Measurements from ENCODE around the gene SRSF7. TPM values are rescaled to one million over a fixed set of nuclear protein-coding genes. Genes with fewer than 3 reads are reported as not detected.

Gene SRSF7
- total RNA-seq, 1 donor from 2014 or later = 67.5 TPM

DNA sequence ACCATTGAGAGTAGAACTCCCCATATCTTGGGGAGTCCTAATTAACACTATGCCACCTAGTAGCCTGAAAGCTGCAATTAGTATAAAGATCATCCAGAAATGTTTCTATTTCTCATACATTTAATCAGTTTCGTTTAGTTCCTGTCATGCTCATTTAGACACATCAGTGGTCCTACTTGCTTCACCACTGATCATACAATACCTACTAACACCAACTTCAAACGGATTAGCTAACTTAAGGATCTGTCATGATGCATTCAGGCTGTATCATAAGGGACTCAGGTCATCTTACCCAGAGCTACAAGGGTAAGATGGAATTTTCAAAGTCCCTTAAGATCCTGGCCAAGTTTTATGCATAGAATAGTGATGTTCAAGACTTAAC is 6.8 kb downstream of the SRSF7 start:
- H3K36me3 Mint-ChIP-seq (ENCODE audit: low read depth) = peaks cover 42% of the 10 kb centered on the region
- H3K27ac Mint-ChIP-seq (ENCODE audit: unreplicated experiment) = no peak overlapping the region
- H3K4me1 Mint-ChIP-seq (ENCODE audit: low read depth) = peaks cover 28% of the 10 kb centered on the region
- no peak overlapping the region for H3K4me3 Mint-ChIP-seq (ENCODE audit: unreplicated experiment)
- H3K27me3 Mint-ChIP-seq (ENCODE audit: low read depth) = no peaks in the 10 kb centered on the region
- TF ChIP-seq CTCF (IDR thresholded peaks at IDR 0.05) = no peak
- no peak for DNase-seq (ENCODE audit: low spot score)
- H3K9me3 Mint-ChIP-seq (ENCODE audit: low read depth) = no peaks in the 10 kb centered on the region

DNA sequence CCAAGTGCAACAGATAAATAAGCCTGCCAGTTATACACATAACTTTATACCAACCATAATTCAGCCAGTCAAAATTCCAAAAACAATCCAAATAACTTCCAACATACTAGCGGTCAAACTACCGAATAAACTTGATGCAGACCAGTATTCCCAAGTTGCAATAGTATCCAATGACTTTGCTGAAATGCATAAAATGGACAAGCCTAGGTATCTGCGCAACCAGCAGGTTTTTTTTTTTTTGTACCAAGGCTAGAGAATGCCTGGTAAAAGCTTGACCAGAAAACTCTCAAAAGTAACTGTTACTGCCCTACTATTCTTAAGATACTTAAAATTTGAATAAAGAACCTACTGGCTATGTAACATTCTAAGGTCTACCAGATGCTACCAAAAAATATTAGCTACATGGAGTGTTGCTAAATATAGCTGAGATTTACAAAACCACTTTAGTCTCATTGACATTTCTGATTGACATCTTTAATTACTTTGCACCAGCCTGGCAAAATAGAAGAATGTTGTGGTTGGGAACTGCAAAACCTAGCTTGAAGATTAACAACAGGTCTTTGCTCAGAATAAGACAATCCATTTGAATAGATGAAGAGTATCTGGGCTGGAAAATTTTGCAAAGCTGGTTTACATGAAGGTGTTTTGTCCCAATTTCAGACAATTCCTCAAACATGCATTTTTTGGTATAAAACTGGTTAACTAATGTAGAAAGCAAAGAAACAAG is 7.3 kb downstream of the SRSF7 start:
- Mint-ChIP-seq H3K4me1 (ENCODE audit: low read depth) (peaks cover 24% of the 10 kb centered on the region), H3K36me3 (ENCODE audit: low read depth) (peaks cover 42% of the 10 kb centered on the region), H3K27ac (ENCODE audit: unreplicated experiment) (no peak overlapping the region), H3K4me3 (ENCODE audit: unreplicated experiment) (no peak overlapping the region), H3K27me3 (ENCODE audit: low read depth) (no peaks in the 10 kb centered on the region), H3K9me3 (ENCODE audit: low read depth) (peaks cover 3% of the 10 kb centered on the region)
- no peak for TF ChIP-seq CTCF (IDR thresholded peaks at IDR 0.05)
- DNase-seq (ENCODE audit: low spot score) = no peak

GRCh38 chr2:38742797-38743559 is 8.2 kb downstream of the SRSF7 start:
- Mint-ChIP-seq H3K9me3 (ENCODE audit: low read depth) (peaks cover 3% of the 10 kb centered on the region), H3K27me3 (ENCODE audit: low read depth) (no peaks in the 10 kb centered on the region), H3K27ac (ENCODE audit: unreplicated experiment) (peak overlapping the region; percentile 17), H3K4me1 (ENCODE audit: low read depth) (peaks cover 20% of the 10 kb centered on the region), H3K4me3 (ENCODE audit: unreplicated experiment) (no peak overlapping the region), H3K36me3 (ENCODE audit: low read depth) (peaks cover 37% of the 10 kb centered on the region)
- TF ChIP-seq CTCF (IDR thresholded peaks at IDR 0.05) = no peak
- no peak for DNase-seq (ENCODE audit: low spot score)

- Mint-ChIP-seq H3K36me3 (ENCODE audit: low read depth) (peaks cover 20% of the 10 kb centered on the region), H3K9me3 (ENCODE audit: low read depth) (peaks cover 3% of the 10 kb centered on the region), H3K27ac (ENCODE audit: unreplicated experiment) (peak overlapping the region; percentile 54), H3K27me3 (ENCODE audit: low read depth) (no peaks in the 10 kb centered on the region), H3K4me3 (ENCODE audit: unreplicated experiment) (no peak overlapping the region), H3K4me1 (ENCODE audit: low read depth) (peaks cover 17% of the 10 kb centered on the region)
- TF ChIP-seq CTCF (IDR thresholded peaks at IDR 0.05) = peak; percentile 87
- no peak for DNase-seq (ENCODE audit: low spot score)
Observed at GRCh38 chr2:38740851-38741731, 10.1 kb downstream of the SRSF7 start.

- Mint-ChIP-seq H3K36me3 (ENCODE audit: low read depth) (peaks cover 10% of the 10 kb centered on the region), H3K27ac (ENCODE audit: unreplicated experiment) (no peak overlapping the region), H3K4me3 (ENCODE audit: unreplicated experiment) (no peak overlapping the region), H3K27me3 (ENCODE audit: low read depth) (no peaks in the 10 kb centered on the region), H3K9me3 (ENCODE audit: low read depth) (peaks cover 3% of the 10 kb centered on the region), H3K4me1 (ENCODE audit: low read depth) (peaks cover 16% of the 10 kb centered on the region)
- DNase-seq (ENCODE audit: low spot score) = no peak
- no peak for TF ChIP-seq CTCF (IDR thresholded peaks at IDR 0.05)
Observed at GRCh38 chr2:38739524-38739923, 11.6 kb downstream of the SRSF7 start.

Data from chondrocyte (in vitro differentiated cells).